GM10266 (cell line): ENCODE data around the gene CBFA2T2.

ENCODE experiments used
- DNase-seq: peaks from one replicate; pipeline ENCODE4 v3.0.0; 2012; ENCODE audit errors: extremely low spot score
- TF ChIP-seq, protein P1 (sequence below): IDR thresholded peaks from 2 replicates; pipeline ENCODE4 v1.5.1; 2012; ENCODE audit warnings: mild to moderate bottlenecking, low read depth; ENCODE audit not compliant: control insufficient read depth, insufficient read depth; ENCODE audit errors: missing control alignments

CBFA2T2 gene

DNA sequence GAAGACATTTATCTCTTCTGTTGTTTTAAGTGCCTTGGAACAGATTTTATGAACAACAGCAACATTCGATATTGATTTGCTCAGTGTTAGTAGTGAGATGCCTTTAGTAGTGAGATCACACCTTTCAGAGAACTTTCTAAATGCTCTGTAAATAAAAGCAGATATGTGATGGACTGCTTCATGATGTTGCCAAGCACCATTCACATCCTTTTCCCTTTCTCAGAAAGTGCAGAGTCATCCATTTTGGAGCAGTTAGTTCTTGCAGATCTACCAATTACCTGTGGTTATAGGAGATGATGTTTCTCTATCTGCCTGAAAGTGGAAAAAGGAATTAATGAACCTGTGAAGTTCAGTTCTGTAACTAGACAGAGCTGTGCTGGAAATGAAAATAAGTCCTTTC, 27.0 kb downstream of the CBFA2T2 start:
- TF ChIP-seq, protein P1, sequence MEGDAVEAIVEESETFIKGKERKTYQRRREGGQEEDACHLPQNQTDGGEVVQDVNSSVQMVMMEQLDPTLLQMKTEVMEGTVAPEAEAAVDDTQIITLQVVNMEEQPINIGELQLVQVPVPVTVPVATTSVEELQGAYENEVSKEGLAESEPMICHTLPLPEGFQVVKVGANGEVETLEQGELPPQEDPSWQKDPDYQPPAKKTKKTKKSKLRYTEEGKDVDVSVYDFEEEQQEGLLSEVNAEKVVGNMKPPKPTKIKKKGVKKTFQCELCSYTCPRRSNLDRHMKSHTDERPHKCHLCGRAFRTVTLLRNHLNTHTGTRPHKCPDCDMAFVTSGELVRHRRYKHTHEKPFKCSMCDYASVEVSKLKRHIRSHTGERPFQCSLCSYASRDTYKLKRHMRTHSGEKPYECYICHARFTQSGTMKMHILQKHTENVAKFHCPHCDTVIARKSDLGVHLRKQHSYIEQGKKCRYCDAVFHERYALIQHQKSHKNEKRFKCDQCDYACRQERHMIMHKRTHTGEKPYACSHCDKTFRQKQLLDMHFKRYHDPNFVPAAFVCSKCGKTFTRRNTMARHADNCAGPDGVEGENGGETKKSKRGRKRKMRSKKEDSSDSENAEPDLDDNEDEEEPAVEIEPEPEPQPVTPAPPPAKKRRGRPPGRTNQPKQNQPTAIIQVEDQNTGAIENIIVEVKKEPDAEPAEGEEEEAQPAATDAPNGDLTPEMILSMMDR: no peak
- no peak for DNase-seq

DNA sequence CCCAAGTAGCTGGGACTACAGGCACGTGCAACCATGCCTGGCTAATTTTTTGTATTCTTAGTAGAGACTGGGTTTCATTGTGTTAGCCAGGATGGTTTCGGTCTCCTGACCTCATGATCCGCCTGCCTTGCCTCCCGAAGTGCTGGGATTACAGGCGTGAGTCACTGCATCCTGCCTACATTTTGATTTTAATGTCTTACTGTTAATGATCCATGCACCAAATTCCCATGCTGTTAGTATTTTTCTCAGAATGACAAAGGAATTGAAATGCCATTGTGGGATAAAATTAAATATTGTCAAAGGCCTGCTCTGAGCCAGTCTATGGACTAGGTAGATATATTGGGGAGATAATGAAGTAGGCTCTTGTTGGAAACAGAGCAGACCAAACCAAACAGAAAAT, 28.2 kb downstream of the CBFA2T2 start:
- no peak for DNase-seq

DNA sequence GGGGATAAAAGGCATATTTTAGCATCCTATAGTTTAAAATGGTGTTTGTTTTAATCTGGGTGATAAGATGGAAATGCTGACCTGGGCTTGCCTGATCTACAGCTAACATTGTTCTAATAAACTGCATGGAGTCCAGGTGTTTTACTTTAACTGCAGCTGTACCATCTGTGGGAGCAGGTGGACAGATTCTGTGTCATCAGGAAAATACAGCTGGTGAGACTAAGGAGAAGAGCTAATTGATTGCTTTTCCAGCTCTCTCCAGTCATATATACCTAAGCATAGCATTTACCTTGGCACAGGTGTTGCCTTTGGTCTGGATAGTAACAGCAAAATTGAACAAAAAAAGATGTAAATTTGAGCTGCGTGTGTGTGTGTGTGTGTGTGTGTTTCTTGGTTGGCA, 31.6 kb downstream of the CBFA2T2 start:
- TF ChIP-seq, protein P1: no peak
- DNase-seq: no peak

More for the DNA sequence above, 28.2 kb downstream of the CBFA2T2 start:
- TF ChIP-seq, protein P1: no peak

DNA sequence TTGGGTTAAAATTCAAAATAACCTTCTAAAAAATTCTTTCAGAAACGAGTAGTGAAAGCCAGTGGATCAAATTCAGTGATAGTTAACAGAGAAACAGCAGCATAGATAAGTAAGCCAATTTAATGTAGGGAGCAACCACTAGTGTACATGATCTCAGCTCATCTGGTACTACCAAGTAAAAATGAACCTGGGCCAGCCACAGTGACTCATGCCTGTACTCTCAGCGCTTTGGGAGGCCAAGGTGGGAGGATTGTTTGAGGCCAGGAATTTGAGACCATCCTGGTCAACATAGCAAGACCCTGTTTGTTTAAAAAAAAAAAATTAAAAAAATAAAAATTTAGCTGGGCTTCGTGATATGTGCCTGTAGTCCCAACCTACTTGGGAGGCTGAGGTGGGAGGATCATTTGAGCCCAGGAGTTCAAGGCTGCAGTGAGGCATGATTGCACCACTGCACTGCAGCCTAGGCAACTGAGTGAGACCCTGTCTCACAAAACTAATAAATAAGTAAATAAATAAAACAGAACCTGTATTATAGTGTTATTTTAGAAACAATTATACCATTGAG, 32.4 kb downstream of the CBFA2T2 start:
- TF ChIP-seq, protein P1: no peak
- no peak for DNase-seq

DNA sequence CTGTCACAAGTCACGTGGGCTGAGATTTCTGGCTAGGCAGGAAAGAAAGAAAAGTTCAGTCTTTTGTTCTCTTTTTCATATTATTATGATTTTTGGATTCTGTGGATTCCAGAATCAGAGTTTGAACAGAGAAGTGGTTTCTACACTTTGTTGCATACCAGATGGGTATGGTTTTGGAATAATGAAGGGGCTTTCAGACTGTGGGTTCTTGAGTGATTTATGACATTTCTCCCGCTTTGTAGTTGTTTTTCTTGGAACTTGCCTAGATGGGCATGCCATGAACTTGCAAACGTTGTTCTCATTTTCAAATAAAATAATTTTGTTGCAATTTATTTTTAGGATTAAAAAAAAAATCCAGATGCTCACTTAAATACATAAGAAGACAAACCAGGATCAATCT, 34.4 kb downstream of the CBFA2T2 start:
- no peak for DNase-seq
- TF ChIP-seq, protein P1: no peak

DNA sequence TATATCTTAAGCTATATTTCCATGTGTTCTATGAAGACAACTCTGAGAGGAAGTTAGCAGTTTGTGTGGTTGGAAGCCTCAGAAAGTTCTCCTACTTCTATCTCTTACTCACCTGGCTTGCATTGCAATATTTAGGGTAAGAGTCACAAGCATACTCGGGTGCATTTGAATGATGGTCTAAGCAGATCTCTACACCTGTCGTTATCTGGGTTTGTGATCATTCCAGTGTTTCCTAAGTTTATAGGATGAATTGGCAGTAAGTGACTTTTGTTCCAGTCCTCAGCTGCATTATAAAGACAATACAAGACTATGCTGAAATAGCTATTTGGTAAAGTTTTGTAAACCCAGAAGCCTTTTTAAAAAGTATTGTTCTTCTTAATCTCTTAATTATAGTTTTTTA, 36.9 kb downstream of the CBFA2T2 start:
- no peak for DNase-seq
- TF ChIP-seq, protein P1: no peak

DNA sequence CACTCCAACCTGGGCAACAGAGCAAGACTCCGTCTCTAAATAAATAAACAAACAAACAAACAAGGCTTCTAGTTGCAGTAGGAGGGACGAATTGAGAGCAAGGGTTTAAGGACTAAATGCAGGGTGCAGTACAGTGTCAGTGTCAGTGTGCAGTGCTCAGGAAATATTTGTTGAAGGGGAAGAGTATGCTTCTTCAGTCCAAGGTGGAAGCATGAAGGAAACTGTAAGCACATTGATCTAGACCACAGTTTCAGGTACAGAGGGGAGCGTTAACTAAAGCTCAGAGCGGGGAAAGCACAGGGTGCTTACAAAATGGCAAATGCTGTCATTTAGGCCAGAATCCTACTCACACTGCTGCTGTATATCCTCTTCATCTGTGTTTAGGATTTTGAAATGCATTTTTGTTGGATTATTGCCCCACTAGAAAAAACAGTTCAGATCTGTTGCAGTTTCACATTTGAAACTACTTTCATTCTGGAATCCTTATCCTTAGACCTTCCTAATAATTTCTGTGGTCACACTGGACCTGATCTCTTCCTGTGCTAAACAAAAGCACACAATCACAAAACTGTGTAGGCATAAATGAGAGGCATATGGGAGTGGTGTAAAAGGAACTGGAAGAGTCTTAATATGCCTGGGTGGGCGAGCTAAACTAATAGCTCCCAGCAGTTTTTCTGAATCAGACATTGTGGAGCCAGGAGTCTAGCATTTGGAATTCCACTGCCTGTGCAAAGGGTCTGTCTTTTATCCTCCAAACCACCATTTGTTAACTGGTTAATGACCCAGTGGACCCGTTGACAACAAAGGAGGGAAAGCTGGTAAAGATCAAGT, 41.4 kb downstream of the CBFA2T2 start:
- TF ChIP-seq, protein P1: no peak
- no peak for DNase-seq
